C4-2B (cell line): Measurements from ENCODE around the gene NSD1.

ENCODE experiments used
- CTCF ChIP-seq: fragments of 450-650 bp; conservative IDR thresholded peaks from 2 replicates; pipeline ENCODE4 v1.5.1; 2017; ENCODE audit warnings: mild to moderate bottlenecking
- ZFX ChIP-seq: fragments of 450-650 bp; IDR thresholded peaks from 2 replicates; pipeline ENCODE4 v1.6.1; 2017

- TF ChIP-seq CTCF (no peak), ZFX (no peak)
Observed at GRCh38 chr5:177300951-177301350, 167.4 kb downstream of the NSD1 start.
